Neural cell (in vitro differentiated cells): ENCODE results near the gene CUEDC1. TPM values are rescaled to one million over a fixed set of nuclear protein-coding genes. Genes with fewer than 3 reads are reported as not detected.
A peak's percentile ranks its signal among the peaks of the same experiment; 100 is the strongest.

Experiments used
- H2AFZ ChIP-seq: fragments of 200-600, 300-800 bp; sonication (generic), shearing (Covaris generic); 2 replicates; pipeline ENCODE4 v1.6.0; 2014; ENCODE audit warnings: low read depth, mild to moderate bottlenecking, antibody characterized with exemption, low read length, moderate library complexity
- H3F3A ChIP-seq: fragments of 200-600 bp; shearing (Covaris generic); 2 replicates; pipeline ENCODE4 v1.6.1; 2016; ENCODE audit warnings: mild to moderate bottlenecking, moderate library complexity, mixed read lengths, antibody characterized with exemption, low read length; ENCODE audit not compliant: insufficient read depth, poor library complexity, severe bottlenecking
- H3K27ac ChIP-seq: fragments of 200-600, 300-800 bp; sonication (generic), shearing (Covaris generic); 2 replicates; pipeline ENCODE4 v1.5.1; 2014; ENCODE audit warnings: mild to moderate bottlenecking, low read length, moderate library complexity
- H3K27me3 ChIP-seq: fragments of 300-800, 200-600 bp; sonication (generic), shearing (Covaris generic); 2 replicates; pipeline ENCODE4 v1.6.0; 2014; ENCODE audit warnings: mild to moderate bottlenecking, low read depth, low read length, moderate library complexity; ENCODE audit not compliant: insufficient read depth
- H3K36me3 ChIP-seq: fragments of 300-800, 200-600 bp; sonication (generic), shearing (Covaris generic); 2 replicates; pipeline ENCODE4 v1.5.1; 2014; ENCODE audit warnings: mild to moderate bottlenecking, antibody characterized with exemption, low read length, moderate library complexity; ENCODE audit not compliant: insufficient read depth
- H3K4me2 ChIP-seq: fragments of 300-800, 200-600 bp; sonication (generic), shearing (Covaris generic); 2 replicates; pipeline ENCODE4 v1.6.0; 2014; ENCODE audit warnings: mild to moderate bottlenecking, low read length
- H3K4me3 ChIP-seq: fragments of 300-800, 200-600 bp; sonication (generic), shearing (Covaris generic); 2 replicates; pipeline ENCODE4 v1.5.1; 2014; ENCODE audit warnings: mild to moderate bottlenecking, low read length, moderate library complexity
- H3K79me2 ChIP-seq: fragments of 200-600 bp; shearing (Covaris generic); replicated peaks from 2 replicates; pipeline ENCODE4 v1.6.0; 2014; ENCODE audit warnings: mild to moderate bottlenecking, low read length, moderate library complexity; ENCODE audit not compliant: insufficient read depth
- H3K9ac ChIP-seq: fragments of 300-800, 200-600 bp; sonication (generic), shearing (Covaris generic); 2 replicates; pipeline ENCODE4 v1.6.1; 2016; ENCODE audit warnings: mild to moderate bottlenecking, low read length, mixed read lengths
- H3K9me2 ChIP-seq: fragments of 200-600 bp; shearing (Covaris generic); 2 replicates; pipeline ENCODE4 v1.6.1; 2016; ENCODE audit warnings: mild to moderate bottlenecking, low read length, mixed read lengths; ENCODE audit not compliant: insufficient read depth
- H3K9me3 ChIP-seq: fragments of 200-600, 300-800 bp; sonication (generic), shearing (Covaris generic); 2 replicates; pipeline ENCODE4 v1.6.1; 2016; ENCODE audit warnings: mild to moderate bottlenecking, mixed run types, low read length, moderate library complexity, mixed read lengths
- H4K20me1 ChIP-seq: fragments of 200-600 bp; shearing (Covaris generic); 2 replicates; pipeline ENCODE4 v1.6.1; 2016; ENCODE audit warnings: mild to moderate bottlenecking, mixed run types; ENCODE audit not compliant: insufficient read depth
- EP300 ChIP-seq: fragments of 450-650 bp; conservative IDR thresholded peaks from 2 replicates; pipeline ENCODE4 v1.6.1; 2014; ENCODE audit warnings: antibody characterized with exemption, mild to moderate bottlenecking, moderate library complexity; ENCODE audit not compliant: poor library complexity, severe bottlenecking
- EZH2 ChIP-seq: fragments of 200-600, 300-800 bp; shearing (Covaris generic), sonication (generic); IDR thresholded peaks from 2 replicates; pipeline ENCODE4 v1.6.1; 2014; ENCODE audit warnings: antibody characterized with exemption, low read length, borderline replicate concordance, mild to moderate bottlenecking; ENCODE audit not compliant: insufficient read depth, poor library complexity, severe bottlenecking
- MXI1 ChIP-seq: fragments of 450-650 bp; conservative IDR thresholded peaks from 2 replicates; pipeline ENCODE4 v1.6.1; 2014; ENCODE audit warnings: antibody characterized with exemption, mild to moderate bottlenecking; ENCODE audit not compliant: poor library complexity, severe bottlenecking
- POLR2AphosphoS5 ChIP-seq: IDR thresholded peaks from 2 replicates; pipeline ENCODE4 v1.6.1; 2012
- RAD21 ChIP-seq: fragments of 450-650 bp; conservative IDR thresholded peaks from 2 replicates; pipeline ENCODE4 v1.6.1; 2014; ENCODE audit warnings: antibody characterized with exemption, mild to moderate bottlenecking, moderate library complexity
- SMC3 ChIP-seq: fragments of 450-650 bp; conservative IDR thresholded peaks from 2 replicates; pipeline ENCODE4 v1.6.1; 2014; ENCODE audit warnings: antibody characterized with exemption, mild to moderate bottlenecking, moderate library complexity; ENCODE audit not compliant: poor library complexity
- TAF1 ChIP-seq: IDR thresholded peaks from 2 replicates; pipeline ENCODE4 v1.6.1; 2012; ENCODE audit warnings: low read depth
- polyA plus RNA-seq: library from polyadenylated mRNA; depleted of rRNA; stranded (reverse); fragments of >200 nt; gene quantifications from 2 replicates; pipeline ENCODE4 v1.2.3, GENCODE V29; 2014
- TF ChIP-seq, protein P1 (sequence below): fragments of 450-650 bp; IDR thresholded peaks from 2 replicates; pipeline ENCODE4 v1.5.1; 2014; ENCODE audit warnings: antibody characterized with exemption, mild to moderate bottlenecking, moderate library complexity; ENCODE audit not compliant: poor library complexity, severe bottlenecking
- TF ChIP-seq, protein P2 (sequence below): IDR thresholded peaks from 2 replicates; pipeline ENCODE4 v1.6.1; 2012; ENCODE audit warnings: borderline replicate concordance

CUEDC1 gene
- polyA plus RNA-seq, 1 donor from 2014 or later: 27.0 TPM

DNA sequence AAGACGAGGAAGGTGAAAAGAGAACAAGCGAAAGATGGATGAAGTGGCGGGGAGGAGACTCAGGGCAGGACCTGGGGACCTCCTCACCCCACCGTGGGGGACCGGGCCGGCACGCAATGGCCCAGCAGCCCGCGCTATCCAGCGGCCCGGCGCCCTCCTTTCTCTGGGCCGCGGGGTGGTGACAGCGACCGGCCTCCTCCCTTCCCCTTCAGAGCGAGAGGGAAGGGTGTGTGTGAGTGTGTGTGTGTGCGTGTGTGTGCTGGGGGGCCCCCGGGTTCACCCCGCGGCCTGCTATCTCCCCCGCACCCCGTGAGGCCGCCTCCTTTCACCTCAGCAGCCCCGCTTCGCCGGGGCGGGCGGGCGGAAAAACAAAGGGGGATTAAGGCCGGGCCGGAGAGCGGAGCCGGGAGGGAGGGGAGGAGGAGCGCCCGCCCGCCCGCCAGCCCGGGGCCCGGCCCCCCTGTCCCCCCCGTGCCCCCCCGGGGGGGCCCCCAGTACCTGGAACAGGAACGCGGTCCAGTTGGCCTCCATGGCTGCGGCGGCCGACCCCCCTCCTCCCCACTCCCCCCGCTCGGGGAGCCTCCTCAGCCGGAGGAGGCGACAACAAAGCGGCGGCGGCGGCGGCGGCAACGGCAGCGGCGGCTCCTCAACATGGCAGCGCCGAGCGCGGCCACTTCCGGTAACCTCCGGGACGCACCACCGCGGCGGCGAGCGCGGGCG is 32.5 kb upstream of the CUEDC1 start, which contains the start of gene VEZF1:
VEZF1 (minus strand) TSS at position 674 of the 720 bp plus-strand sequence; CDS start at position 531, 143 bp downstream.
- TF ChIP-seq RAD21 (no peak), SMC3 (no peak), EP300 (no peak), EZH2 (no peak), TAF1 (peak; percentile 70), MXI1 (peak; percentile 39), POLR2AphosphoS5 (no peak)
- TF ChIP-seq, protein P1, sequence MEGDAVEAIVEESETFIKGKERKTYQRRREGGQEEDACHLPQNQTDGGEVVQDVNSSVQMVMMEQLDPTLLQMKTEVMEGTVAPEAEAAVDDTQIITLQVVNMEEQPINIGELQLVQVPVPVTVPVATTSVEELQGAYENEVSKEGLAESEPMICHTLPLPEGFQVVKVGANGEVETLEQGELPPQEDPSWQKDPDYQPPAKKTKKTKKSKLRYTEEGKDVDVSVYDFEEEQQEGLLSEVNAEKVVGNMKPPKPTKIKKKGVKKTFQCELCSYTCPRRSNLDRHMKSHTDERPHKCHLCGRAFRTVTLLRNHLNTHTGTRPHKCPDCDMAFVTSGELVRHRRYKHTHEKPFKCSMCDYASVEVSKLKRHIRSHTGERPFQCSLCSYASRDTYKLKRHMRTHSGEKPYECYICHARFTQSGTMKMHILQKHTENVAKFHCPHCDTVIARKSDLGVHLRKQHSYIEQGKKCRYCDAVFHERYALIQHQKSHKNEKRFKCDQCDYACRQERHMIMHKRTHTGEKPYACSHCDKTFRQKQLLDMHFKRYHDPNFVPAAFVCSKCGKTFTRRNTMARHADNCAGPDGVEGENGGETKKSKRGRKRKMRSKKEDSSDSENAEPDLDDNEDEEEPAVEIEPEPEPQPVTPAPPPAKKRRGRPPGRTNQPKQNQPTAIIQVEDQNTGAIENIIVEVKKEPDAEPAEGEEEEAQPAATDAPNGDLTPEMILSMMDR: no peak
- TF ChIP-seq, protein P2, sequence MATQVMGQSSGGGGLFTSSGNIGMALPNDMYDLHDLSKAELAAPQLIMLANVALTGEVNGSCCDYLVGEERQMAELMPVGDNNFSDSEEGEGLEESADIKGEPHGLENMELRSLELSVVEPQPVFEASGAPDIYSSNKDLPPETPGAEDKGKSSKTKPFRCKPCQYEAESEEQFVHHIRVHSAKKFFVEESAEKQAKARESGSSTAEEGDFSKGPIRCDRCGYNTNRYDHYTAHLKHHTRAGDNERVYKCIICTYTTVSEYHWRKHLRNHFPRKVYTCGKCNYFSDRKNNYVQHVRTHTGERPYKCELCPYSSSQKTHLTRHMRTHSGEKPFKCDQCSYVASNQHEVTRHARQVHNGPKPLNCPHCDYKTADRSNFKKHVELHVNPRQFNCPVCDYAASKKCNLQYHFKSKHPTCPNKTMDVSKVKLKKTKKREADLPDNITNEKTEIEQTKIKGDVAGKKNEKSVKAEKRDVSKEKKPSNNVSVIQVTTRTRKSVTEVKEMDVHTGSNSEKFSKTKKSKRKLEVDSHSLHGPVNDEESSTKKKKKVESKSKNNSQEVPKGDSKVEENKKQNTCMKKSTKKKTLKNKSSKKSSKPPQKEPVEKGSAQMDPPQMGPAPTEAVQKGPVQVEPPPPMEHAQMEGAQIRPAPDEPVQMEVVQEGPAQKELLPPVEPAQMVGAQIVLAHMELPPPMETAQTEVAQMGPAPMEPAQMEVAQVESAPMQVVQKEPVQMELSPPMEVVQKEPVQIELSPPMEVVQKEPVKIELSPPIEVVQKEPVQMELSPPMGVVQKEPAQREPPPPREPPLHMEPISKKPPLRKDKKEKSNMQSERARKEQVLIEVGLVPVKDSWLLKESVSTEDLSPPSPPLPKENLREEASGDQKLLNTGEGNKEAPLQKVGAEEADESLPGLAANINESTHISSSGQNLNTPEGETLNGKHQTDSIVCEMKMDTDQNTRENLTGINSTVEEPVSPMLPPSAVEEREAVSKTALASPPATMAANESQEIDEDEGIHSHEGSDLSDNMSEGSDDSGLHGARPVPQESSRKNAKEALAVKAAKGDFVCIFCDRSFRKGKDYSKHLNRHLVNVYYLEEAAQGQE: peak; percentile 43
- Histone ChIP-seq H3K36me3 (no peaks in the 10 kb centered on the region), H3K27me3 (no peaks in the 10 kb centered on the region), H3K4me3 (peak within 1 kb of the TSS; percentile 91), H3K27ac (peak within 1 kb of the TSS; percentile 91), H3K9ac (peak within 1 kb of the TSS; percentile 95), H3K9me3 (no peaks in the 10 kb centered on the region), H3K4me2 (peak within 1 kb of the TSS; percentile 93), H4K20me1 (peaks cover 16% of the 10 kb centered on the region), H3K79me2 (peaks cover 47% of the 10 kb centered on the region), H2AFZ (peak within 1 kb of the TSS; percentile 74), H3K9me2 (no peaks in the 10 kb centered on the region), H3F3A (peaks cover 5% of the 10 kb centered on the region)

DNA sequence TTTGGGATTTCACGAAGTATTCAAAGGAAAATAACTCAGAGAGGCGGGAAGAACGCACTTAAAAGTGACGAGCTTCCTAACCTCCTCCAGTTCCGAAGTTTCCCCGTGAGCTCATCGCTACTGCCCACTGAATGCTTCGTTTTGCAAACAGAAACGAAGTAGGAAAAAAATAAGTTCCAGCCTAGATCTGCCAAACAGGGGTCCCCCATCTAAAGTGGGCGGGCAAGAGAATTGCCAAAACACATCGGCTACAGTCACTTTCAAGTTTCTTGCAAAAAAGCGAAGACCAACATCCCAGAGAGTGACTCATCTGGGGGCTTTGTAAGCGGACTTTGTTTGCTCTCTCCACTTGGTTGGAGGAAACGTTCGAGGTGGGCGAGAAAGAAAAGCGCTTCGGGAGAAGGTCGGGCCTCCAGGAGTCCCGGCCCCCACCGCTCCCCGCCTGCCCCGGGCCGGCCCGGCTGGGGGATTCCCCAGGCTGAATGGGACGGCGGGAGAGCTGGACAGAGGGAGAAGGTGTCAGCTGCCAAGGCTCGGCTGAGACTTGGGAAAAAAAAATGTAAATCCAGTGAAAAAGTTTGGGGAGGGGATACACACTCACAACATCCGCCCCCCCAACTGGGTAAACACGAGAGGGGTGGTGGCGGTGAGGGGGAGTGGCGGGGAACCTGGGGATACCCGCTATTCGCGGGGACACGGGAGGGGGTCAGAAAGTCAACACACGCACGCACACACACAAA is 31.8 kb upstream of the CUEDC1 start:
- H3K27ac ChIP-seq: peak overlapping the region; percentile 91
- peak overlapping the region; percentile 74 for H2AFZ ChIP-seq
- no peaks in the 10 kb centered on the region for H3K36me3 ChIP-seq
- peaks cover 5% of the 10 kb centered on the region for H3F3A ChIP-seq
- H4K20me1 ChIP-seq: peaks cover 21% of the 10 kb centered on the region
- peaks cover 54% of the 10 kb centered on the region for H3K79me2 ChIP-seq
- no peaks in the 10 kb centered on the region for H3K9me2 ChIP-seq
- no peaks in the 10 kb centered on the region for H3K9me3 ChIP-seq
- H3K9ac ChIP-seq: peak overlapping the region; percentile 95
- TF ChIP-seq EZH2 (no peak), MXI1 (peak; percentile 17), SMC3 (peak; percentile 15)
- H3K4me2 ChIP-seq: peak overlapping the region; percentile 83
- H3K4me3 ChIP-seq: peak overlapping the region; percentile 91
- no peaks in the 10 kb centered on the region for H3K27me3 ChIP-seq
